Left renal cortex interstitium (tissue), 4 donors: ENCODE measurements around the gene PROSER2. TPM values are rescaled to one million over a fixed set of nuclear protein-coding genes. Genes with fewer than 3 reads are reported as not detected.
"Not testable (repeated sequence)": the region's sequence is repeated elsewhere in the genome, so short reads cannot be mapped to it uniquely, and the experiment has no call there.

Experiments
- DNase-seq, 4 donors: peaks; one replicate each; pipeline ENCODE4 v3.0.0-alpha.2; 2013; ENCODE audit warnings: low read depth in 4 of 4, low spot score in 2 of 4, missing footprints in 1 of 4
- polyA plus RNA-seq, 4 donors: library from polyadenylated mRNA; unstranded; fragments of 120-200 nt; gene quantifications; one replicate each; pipeline ENCODE4 v1.2.1, GENCODE V29; 2013; ENCODE audit not compliant: insufficient read length in 4 of 4

Gene PROSER2
- polyA plus RNA-seq, 4 donors, result 4.1 to 7.7 (median 5.1) TPM

DNA sequence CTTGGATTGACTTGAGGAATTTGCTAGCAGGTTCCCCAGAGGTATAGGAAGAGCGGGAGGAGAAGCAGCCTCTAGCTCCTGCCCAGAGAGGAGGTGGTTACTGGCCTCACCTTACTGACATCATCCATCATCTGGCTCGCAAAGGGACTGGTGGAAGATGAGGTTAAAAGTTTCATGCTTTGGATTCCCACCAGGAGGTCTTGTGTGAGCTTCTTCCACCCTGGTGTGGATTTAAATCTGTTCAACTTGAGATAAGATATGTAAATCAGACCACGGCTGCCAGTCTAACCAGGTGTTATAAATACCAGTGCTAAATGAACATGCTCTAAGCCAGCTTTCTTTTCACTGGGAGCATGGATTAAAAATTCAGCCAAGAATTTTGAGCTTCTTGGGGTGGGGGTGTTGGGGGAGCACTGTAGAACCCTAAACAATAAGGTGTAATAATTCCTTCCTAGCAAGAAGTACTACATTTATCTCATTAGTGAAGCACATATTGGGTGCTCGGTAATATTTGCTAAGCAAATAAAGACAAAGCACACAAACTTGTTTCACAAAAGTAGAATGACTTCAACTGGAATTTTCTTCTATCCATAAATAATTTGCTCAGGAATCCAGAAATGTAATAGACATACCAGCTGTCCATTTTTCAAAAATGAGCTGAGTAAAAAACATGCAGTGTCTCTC is 7.8 kb downstream of the PROSER2 start:
- DNase-seq, result no peak

DNA sequence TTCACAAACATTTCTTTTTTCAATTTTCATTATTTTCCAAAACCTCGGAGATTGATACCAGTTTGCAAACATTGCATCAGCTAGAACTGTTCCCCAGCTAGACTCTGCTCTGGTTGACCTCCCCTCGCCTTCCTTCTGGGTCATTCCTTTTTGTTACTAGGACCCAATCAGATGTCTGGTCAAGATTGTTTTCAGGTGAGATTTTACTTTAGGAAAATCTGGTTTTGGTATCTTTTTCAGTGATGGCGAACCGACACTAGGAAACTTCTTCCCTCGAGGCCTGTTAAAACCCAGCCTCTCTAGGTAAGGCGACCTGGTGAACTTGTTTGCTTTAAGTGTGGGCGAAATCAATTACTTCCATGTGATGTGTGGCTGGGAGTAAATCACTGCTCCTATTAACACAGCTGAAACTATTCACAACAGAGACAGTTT is 8.4 kb downstream of the PROSER2 start:
- no peak for DNase-seq

DNA sequence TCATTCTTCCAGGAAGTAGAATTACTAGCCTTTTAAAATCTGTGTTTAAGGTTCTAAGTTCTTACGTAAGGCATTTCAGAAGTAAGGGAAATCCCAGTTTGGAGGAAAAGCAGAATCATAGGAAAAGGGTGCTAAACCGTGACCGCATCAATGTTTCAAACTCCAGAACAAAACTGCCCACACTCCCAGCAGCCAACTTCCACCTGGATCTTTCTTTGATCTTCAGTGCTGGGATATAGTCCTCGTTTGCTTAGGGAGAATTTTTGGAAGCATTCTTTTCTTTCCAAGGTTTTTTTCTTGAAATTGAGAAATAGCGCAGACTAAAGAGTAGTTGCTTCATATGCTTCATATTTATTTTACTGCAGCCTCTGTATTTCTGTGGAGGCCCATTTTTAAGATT is 8.9 kb downstream of the PROSER2 start:
- no peak for DNase-seq

DNA sequence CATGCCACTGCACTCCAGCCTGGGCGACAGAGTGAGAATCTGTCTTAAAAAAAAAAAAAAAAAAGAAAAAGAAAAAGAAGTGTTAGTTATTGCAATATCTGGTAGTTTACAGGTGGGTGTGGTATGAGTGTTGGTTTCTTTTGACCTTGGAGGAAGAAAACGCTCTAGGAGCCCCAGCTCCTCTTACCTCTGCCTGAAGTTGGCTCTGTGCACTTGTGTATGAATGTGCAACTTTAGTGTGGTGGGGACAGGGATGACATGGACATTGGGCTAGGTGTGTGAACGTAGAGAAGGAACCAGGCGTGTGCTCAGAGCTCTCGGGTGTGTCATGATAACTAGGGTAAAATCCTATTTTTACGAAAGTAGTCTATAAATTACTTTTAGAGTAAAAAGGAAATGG is 11.9 kb downstream of the PROSER2 start:
- DNase-seq, result no peak

DNA sequence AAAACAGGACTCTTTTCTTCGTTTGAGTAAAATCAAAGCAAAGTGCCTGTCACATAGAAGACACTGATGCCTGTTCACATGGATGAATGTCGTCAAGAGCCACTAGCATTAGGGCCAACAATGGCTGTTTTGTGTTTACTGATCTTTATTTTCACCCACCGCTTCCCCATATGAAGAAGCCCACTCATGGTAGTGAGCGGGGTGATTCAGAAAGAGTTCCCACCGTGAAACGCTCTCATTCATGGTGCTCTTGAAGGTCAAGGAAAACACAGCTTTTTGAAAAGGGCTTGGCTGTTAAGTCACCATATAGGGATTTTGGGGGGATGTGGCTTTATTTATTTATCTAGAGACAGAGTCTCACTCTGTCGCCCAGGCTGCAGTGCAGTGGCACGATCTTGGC is 12.5 kb downstream of the PROSER2 start:
- DNase-seq, result no peak

DNA sequence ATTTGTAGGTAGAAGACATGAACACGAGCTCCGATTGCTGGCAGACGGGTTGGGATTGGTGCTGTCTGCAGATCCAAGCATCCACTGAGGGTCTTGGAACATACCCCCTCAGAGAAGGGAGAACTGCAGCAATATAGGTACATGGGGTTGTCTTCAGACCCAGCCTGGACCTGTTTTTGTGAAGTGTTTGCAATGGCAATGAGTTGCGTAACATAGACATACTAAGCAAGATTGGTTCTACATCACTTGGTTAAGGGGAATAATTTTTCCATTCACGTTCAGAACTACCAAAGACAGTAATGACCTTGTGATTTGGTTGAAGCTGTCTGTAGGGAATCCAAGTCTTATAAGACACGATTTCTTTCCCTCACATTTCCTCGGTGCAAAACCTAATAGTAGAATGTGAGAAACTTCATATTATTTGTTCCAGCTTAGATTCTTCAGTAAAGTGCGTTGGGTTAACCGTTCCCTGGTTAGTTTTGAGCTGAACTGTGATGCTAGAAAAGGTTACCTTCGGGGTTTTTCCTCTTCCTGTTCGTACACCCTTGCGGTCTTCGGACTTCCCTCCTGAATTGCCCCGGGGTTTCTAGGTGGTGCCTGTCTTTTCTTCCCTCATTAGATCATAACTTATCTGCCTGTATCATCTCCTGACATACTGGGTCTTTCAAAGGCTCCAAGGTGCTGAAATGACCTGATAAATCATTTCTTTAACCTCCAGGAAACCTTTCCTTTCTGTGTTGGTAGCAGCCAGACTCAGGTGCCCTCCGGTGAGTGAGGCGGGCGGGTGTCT is 14.4 kb downstream of the PROSER2 start:
- no peak for DNase-seq

DNA sequence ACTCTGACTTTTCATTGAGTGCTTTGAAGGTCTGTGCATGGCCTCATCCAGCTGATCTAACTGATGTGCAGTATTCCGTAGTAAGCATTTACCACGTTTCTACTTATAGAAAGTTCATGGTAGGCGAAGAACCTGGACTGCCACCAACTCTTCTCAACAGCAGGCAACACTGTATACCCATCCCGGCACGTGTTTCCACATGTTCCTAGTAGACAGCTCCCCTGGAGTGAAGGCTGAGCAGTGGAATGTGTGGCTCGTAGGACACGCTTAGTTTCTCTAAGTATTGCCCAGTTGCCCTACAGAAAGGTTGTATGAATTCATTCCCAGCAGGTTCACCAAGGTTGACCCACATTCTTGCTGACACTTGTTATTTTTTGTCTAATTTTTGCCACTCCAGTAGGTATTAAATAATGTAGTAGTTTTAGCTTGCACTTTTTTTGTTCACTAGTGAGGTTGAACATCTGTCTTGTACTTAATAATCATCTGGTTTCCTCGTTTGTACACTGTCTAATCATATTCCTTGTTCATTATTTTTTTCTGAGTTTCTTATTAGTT is 15.2 kb downstream of the PROSER2 start:
- DNase-seq, result no peak

DNA sequence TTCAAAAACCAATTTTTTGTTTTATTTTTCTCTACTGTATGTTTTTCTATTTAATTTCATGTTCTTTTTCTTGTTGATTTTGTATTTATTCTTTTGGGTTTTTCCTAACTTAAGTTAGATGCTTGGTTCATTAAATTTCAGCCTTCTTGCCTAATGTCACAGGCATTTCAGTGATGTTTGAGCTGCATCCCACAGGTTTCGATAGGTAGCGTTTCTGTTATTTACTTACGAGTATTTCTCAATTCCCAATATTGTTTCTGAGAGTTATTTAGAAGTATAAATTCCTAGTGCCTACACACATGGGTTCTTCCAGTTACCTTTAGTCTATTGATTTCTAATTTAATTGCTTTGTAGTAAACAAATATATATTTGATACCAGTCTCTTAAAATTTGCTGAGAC is 18.2 kb downstream of the PROSER2 start:
- no peak for DNase-seq

DNA sequence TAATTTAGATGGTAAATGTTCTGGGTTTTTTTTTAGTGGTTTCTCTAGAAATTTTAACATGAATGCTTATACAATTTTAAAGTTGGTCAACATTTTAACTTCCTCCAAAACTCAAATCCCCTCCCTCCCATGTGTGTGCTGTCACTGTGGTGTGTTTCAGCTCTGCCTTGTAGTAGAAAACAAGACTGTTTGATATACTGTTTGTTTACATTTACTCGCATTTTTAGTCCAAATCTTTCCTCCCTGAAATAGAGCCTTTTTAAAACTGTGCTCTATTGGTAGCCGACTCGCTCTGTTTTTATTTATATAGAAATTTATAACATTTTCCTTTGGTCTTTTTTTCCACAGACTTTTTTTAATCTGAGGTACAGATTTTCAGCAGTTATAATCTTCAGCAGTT is 19.3 kb downstream of the PROSER2 start:
- DNase-seq, result no peak

DNA sequence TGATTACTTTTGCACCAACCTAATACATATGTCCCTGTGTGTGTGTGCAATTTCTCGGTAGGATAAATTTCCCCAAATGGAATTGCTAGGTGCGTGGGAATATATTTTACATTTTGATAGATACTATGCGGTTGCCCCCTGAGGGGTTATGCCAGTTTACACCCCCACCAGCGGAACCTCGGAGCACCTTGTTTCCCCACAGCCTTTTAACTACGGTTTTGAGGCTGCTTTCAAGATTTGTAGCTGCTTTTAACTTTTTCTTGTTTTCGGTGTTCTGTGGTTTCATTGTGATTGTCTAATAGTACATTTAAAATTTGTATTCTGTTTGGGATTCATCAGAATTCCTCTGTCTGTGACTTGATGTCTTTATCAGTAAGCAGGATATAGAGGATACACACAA is 22.0 kb downstream of the PROSER2 start:
- DNase-seq, result no peak

DNA sequence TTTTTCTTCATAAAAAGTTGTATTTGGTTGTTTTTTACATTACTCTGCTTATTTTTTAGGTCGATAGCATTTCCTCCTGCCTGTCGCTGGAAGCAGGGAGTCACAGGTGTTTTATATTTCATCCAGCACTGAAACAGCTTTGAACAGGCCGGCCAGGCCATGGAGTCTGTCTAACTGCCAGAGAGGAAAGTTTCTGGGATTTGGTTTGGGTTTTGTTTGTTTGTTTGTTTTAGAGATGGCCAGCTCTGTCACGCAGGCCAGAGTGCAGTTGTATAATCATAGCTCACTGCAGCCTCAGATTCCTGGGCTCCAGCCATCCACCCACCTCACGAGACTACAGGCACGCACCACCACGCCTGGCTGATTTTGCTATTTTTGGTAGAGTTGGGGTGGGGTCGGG is 23.4 kb downstream of the PROSER2 start:
- no peak for DNase-seq

DNA sequence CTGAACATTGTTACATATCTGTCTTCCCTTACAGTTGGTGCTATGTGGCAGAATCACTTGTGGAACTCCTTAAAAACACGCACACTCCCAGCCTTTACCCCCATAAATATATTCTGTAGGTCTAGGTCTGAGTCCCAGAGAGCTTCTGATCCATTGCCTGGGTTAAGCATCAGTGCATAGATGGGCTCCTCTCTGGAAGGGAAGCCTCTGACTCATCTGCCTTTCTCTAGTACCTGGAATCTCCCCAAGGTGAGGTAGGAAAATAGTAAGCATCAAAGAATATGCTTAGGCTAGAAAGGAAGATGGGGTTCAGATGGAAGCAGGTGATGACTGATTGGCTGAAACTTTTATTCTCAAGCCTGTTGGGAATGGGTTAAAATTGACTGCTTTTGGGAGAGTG is 26.1 kb downstream of the PROSER2 start:
- DNase-seq, result no peak

DNA sequence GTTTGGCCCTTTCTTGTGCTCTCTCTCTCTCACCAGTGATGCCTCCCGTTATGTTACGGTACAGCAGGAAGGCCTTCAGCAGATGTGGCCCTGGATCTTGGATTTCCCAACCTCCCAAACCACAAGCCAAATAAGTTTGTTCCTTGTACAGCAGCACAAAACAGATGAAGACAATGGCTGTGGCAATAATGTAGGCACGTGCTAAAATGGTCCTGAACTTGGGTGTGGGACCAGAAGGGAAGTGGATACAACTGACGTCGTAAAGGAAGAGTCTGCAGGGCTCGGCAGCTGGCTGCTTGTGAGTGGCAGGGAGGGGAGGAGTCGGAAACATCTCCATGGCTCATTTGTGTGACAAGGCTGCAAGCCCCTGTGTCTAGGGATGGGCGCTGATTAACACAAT is 26.8 kb downstream of the PROSER2 start:
- DNase-seq, result no peak

DNA sequence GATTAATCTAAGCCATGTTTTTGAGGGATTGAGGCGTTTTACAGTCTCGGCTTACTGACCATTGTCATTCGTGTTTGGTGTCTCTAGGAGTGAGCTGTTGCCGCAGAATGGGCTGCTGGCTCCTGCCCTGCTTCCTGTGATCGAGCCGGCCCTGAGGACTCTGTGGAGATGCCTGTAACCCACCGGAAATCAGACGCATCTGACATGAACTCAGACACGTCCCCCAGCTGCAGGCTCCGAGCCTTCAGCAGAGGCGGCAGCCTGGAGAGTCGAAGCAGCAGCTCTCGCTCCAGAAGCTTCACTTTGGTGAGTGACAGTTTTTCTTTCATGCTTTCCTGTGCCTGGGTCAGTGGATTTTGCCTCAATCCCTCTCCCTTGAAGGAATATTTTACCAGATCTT is 28.8 kb downstream of the PROSER2 start:
- no peak for DNase-seq

DNA sequence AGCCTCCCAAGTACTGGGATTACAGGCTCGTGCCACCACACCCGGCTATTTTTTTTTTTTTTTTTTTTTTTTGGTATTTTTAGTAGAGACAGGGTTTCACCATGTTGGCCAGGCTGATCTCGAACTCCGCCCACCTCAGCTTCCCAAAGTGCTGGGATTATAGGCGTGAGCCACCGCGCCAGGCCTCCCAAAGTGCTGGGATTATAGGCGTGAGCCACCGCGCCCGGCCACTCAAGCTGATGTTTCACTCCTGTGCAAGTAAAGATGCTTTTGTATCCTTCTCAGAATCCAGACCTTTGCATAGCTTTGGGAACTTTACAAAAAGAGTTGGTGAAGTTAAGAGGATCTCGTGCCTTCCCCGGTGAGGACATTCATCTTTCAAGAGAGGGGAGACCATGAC is 29.5 kb downstream of the PROSER2 start:
- DNase-seq, result not testable (repeated sequence)

DNA sequence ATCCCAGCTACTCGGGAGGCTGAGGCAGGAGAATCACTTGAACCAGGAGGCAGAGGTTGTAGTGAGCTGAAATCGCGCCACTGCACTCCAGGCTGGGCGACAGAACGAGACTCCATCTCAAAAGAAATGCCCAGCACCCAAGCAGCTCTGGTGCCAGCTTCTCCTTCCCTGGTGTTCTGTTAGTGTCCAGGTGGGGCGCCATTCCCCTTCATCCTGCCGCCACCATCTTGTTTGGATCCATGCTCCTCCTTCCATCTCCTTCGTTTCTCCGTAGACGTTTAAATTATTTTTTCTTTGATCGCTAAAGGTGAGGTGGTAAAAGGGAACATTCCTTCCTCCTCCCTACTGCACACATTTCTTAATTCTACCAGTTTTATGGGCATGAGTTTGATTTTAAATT is 30.3 kb downstream of the PROSER2 start:
- DNase-seq, result no peak

DNA sequence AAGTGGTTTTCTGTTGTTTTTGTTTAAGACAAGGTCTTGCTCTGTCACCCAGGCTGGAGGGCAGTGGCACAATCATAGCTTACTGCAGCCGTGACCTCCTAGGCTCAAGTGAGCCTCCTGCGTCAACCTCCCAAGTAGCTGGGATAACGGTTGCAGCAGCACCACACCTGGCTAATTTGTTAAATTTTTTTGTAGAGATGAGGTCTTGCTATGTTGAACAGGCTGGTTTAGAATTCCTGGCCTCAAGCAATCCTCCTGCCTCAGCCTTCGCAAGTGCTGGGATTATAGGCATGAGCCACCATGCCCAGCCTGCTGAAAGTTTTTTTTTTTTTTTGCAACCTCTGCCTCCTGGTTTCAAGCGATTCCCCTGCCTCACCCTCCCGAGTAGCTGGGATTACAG is 31.1 kb downstream of the PROSER2 start:
- no peak for DNase-seq

DNA sequence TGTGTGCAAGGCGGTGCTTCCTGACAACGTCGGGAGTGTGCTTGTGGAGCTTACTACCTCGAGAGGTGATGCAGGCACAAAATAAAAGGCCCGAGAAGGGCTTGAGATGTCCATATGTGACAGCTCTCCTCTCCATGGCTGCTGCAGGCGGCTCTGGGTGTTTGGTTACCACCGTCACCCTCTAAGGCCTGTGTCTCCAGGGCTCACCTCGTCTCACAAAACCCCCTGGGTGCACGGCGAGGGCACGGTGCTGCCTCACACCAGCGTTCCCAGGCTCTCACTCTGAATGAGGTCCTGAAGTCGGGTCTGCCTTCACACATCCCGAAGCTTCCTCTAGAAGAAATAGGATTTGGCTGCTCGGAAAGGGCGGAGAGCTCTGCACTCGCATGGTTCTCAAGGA is 32.9 kb downstream of the PROSER2 start:
- DNase-seq, result no peak

DNA sequence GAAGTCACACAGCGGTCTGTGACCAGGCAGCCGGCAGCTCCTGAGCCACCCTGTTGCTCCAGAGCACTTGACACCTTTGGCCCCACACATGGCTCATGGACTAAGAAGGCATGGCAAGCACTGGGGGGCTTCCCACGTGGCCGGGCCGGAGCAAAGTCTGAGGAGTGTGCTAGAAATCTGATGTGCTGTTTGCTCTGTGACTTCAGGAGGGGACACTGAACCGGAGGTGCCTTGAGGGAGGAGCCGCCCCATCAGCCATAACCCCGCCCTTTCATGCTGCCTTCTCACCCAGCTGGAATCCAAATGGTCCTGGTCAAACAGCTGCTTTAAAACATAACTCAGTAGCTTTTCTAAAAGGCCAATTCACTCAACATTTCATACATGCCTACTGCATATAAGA is 33.5 kb downstream of the PROSER2 start:
- no peak for DNase-seq

DNA sequence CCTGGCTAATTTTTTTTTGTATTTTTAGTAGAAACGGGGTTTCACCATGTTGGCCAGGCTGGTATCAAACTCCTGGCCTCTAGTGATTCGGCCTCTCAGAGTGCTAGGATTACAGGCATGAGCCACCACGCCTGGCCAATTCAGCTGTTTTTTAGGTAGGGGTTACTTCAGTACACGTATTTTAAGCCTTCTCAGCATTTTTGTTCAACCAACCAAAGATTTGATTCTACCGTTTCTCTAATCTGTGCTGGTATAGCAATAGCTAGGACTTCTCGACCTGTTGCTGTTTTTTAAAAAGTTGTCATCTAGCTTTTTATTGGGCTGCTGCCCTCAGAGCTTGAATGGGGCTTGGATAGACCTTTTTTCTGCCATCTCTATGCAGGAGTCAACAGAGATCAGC is 34.9 kb downstream of the PROSER2 start:
- DNase-seq, result no peak

DNA sequence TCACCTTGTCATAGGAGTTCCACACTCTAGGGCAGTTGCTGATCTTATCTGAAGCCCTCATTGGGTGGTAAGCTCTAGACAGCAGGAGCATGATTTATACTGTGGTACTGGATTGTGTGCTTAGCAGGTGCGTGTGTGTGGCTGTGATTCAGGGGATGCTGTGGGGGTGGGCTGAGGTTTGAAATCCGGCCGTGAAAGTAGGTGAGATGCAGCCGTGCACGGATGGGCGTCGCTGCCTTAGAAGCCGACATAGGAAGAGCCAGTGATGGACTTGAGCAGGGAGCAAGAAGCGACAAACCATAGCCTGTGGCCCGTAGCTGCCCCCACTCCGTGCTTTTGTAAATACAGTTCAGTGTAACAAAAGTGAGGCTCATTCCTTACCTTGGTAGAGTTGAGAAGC is 38.2 kb downstream of the PROSER2 start:
- DNase-seq, result no peak

DNA sequence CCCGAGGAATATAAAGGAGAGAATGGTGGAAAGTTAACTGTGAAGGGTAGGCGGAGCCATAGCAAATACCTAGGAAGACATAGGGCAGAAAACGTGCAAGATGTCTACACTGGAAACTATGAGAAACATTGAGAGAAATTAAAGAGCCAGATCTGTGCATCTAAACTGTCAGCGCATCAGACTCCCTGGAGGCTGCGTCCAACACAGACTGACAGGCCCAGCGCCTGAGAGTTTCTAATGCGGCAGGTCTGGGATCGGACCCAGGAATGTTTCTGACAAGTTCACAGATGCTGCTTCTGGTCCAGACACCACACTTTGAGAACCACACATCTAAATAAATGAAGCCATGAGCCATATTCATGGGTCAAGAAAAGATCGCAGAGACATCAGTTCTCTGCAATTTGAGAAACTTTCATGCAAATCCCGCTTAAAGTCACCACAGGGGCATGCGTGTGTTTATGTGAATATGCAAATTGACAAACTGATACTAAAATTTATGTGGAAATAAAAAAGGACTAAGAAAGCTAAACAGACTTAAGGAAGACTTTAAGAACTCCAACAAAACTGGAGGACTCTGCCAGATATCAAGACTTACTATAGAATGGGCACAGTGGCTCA is 38.8 kb downstream of the PROSER2 start:
- no peak for DNase-seq
